ENCODE results near the gene TAOK3. TPM values are rescaled to one million over a fixed set of nuclear protein-coding genes. Genes with fewer than 3 reads are reported as not detected.

Gene TAOK3
- total and polyA plus RNA-seq, 10 of the 15 experiments (the other 5 are each of a cell fraction or from before 2014, with no cell fraction given), result 41.3 to 131 (median 57.8) TPM

GRCh38 chr12:118376089-118377020 lies 3.6 kb upstream of the TAOK3 start, which contains the start of gene SUDS3:
TSS of gene SUDS3 (plus strand) at chr12:118376555. CDS start at chr12:118376692, 137 bp downstream.
- peak within 1 kb of the TSS; percentile 70 for H2AFZ ChIP-seq (ENCODE audit: control insufficient read depth, low read depth, low read length)
- H3K27me3 ChIP-seq (replicated peaks in 1 of 2; ENCODE audit: control insufficient read depth in 2 of 2, insufficient read depth in 2 of 2, low read length in 1 of 2), result no peaks in the 10 kb centered on the region
- DNase-seq (ENCODE audit: low read depth, low spot score) (peak; percentile 73), ATAC-seq (peak; percentile 26), FAIRE-seq (peak; percentile 80)
- peaks cover 35% of the 10 kb centered on the region for H3K79me2 ChIP-seq (ENCODE audit: control insufficient read depth, insufficient read depth, low read length)
- peak within 1 kb of the TSS; percentile 93 for H3K27ac ChIP-seq (ENCODE audit: control insufficient read depth, insufficient read depth)
- H3K4me1 ChIP-seq (ENCODE audit: control insufficient read depth, insufficient read depth, low read length), result peaks cover 3% of the 10 kb centered on the region
- ChIA-PET RAD21 (ENCODE audit: unreplicated experiment) (interaction anchor here (0.6 to 6.6 kb wide), 40 partner anchors 10 to 1746 kb away, joined by 3 to 166 read pairs (median 4); partner anchors contain the start of gene PEBP1), CTCF (interaction anchor here (0.6 to 6.3 kb wide), 72 partner anchors 8 to 1051 kb away, joined by 3 to 277 read pairs (median 5); partner anchors contain the start of genes PEBP1 and WSB2), POLR2A (interaction anchor here (0.6 to 3.6 kb wide), 22 partner anchors 11 to 1165 kb away, joined by 3 to 23 read pairs (median 4); partner anchors contain the start of gene PEBP1), SMC1A (ENCODE audit: uncharacterized antibody, unreplicated experiment) (interaction anchor here (0.6 to 6.7 kb wide), 42 partner anchors 9 to 501 kb away, joined by 3 to 185 read pairs (median 6); partner anchors contain the start of gene PEBP1)
- peak within 1 kb of the TSS; percentile 83 for H3K4me3 ChIP-seq
- WGBS (ENCODE audit: insufficient coverage, insufficient replicate concordance, low lambda C conversion rate, missing lambda C conversion rate), result 1% methylated on average over 74 of the region's 102 CpGs
- BruUV-seq (replicated peaks), result no TSS peak
- H3K9ac ChIP-seq (ENCODE audit: control insufficient read depth, insufficient read depth, low read length), result peak within 1 kb of the TSS; percentile 75
- H3K9me3 ChIP-seq (replicated peaks; ENCODE audit: control insufficient read depth, insufficient read depth, low read length), result no peaks in the 10 kb centered on the region
- in situ Hi-C loops (cut with MboI), result loop anchor here (25.0 kb wide), 1 partner anchor 1189 kb away; the partner anchor contains the start of gene FBXO21
- H3K36me3 ChIP-seq (ENCODE audit: control insufficient read depth in 2 of 2, insufficient read depth in 2 of 2, low read length in 1 of 2), result no peaks in the 10 kb centered on the region; a peak in 1 of 4 replicates
- intact Hi-C loops (cut with micrococcal nuclease; ENCODE audit: unreplicated experiment), result loop anchor here (1.0 to 5.0 kb wide), 6 partner anchors 139 to 502 kb away; partner anchors contain the start of gene WSB2
- H3K4me2 ChIP-seq (ENCODE audit: control insufficient read depth, insufficient read depth), result peak within 1 kb of the TSS; percentile 83
- H4K20me1 ChIP-seq (ENCODE audit: control insufficient read depth, insufficient read depth), result no peaks in the 10 kb centered on the region
- TF ChIP-seq WRNIP1 (IDR thresholded peaks at IDR 0.05; ENCODE audit: borderline replicate concordance, low read depth, low read length) (no peak; the same call in 1 of the 2 replicates), JUND (IDR thresholded peaks at IDR 0.05; ENCODE audit: low read depth, low read length) (0 out of 2 replicates have a peak, but pooled peaks have one; percentile 18), CEBPB (IDR thresholded peaks at IDR 0.05; ENCODE audit: borderline replicate concordance in 1 of 2, low read depth in 2 of 2, low read length in 2 of 2) (no peak), EED (IDR thresholded peaks at IDR 0.05; ENCODE audit: low read depth) (peak; percentile 38; the same call in 1 of the 2 replicates), E2F8 (IDR thresholded peaks at IDR 0.05; ENCODE audit: low read depth, partially characterized antibody) (peak; percentile 80), HDAC2 (IDR thresholded peaks at IDR 0.05) (no peak), SIX5 (IDR thresholded peaks at IDR 0.05; ENCODE audit: low read depth, low read length, severe bottlenecking) (peak; percentile 41), ASH2L (IDR thresholded peaks at IDR 0.05; ENCODE audit: borderline replicate concordance, low read depth) (0 out of 2 replicates have a peak, but pooled peaks have one; percentile 90), ZNF384 (IDR thresholded peaks at IDR 0.05; ENCODE audit: borderline replicate concordance, low read depth, low read length) (no peak), PBX3 (IDR thresholded peaks at IDR 0.05; ENCODE audit: insufficient replicate concordance, low read depth, low read length) (no peak), SP1 (IDR thresholded peaks at IDR 0.05; ENCODE audit: low read depth, low read length) (peak; percentile 77), YY1 (IDR thresholded peaks at IDR 0.05; ENCODE audit: low read depth, low read length) (peak; percentile 79), ATF7 (IDR thresholded peaks at IDR 0.05; ENCODE audit: low read depth) (0 out of 2 replicates have a peak, but pooled peaks have one; percentile 40), JUNB (IDR thresholded peaks at IDR 0.05) (no peak), POLR2AphosphoS2 (IDR thresholded peaks at IDR 0.05; ENCODE audit: low read depth, low read length) (no peak), ATF3 (IDR thresholded peaks at IDR 0.05; ENCODE audit: borderline replicate concordance, extremely low read depth, low read depth, low read length) (no peak), RUNX3 (IDR thresholded peaks at IDR 0.05; ENCODE audit: low read length) (peak; percentile 88)
